OCI-LY1 (cell line): ENCODE results near the gene CHD5.

ENCODE experiments used
- H2AFZ ChIP-seq: fragments of 200-600 bp; sonication (generic), shearing (Covaris generic); 2 replicates; pipeline ENCODE4 v1.6.0; 2014; ENCODE audit warnings: antibody characterized with exemption, mild to moderate bottlenecking, low read length
- H3F3A ChIP-seq: fragments of 200-600 bp; sonication (generic), shearing (Covaris generic); 2 replicates; pipeline ENCODE4 v1.6.0; 2014; ENCODE audit warnings: mild to moderate bottlenecking, antibody characterized with exemption, low read length, moderate library complexity; ENCODE audit not compliant: insufficient read depth
- H3K27ac ChIP-seq: fragments of 200-600 bp; sonication (generic); 2 replicates; pipeline ENCODE4 v1.5.1; 2014; ENCODE audit warnings: low read length, mixed run types, mild to moderate bottlenecking, low read depth; ENCODE audit not compliant: poor library complexity, severe bottlenecking
- H3K27me3 ChIP-seq: fragments of 200-600 bp; sonication (generic); 2 replicates; pipeline ENCODE4 v1.6.0; 2014; ENCODE audit warnings: antibody characterized with exemption, mild to moderate bottlenecking, low read length, moderate library complexity; ENCODE audit not compliant: insufficient read depth
- H3K36me3 ChIP-seq: fragments of 200-600 bp; sonication (generic); 2 replicates; pipeline ENCODE4 v1.6.1; 2014; ENCODE audit warnings: mild to moderate bottlenecking, antibody characterized with exemption, low read length, moderate library complexity, mixed read lengths; ENCODE audit not compliant: insufficient read depth
- H3K4me1 ChIP-seq: fragments of 200-600 bp; sonication (generic); 2 replicates; pipeline ENCODE4 v1.5.1; 2014; ENCODE audit warnings: mild to moderate bottlenecking, low read length, moderate library complexity; ENCODE audit not compliant: insufficient read depth, severe bottlenecking
- H3K4me2 ChIP-seq: fragments of 200-600 bp; sonication (generic), shearing (Covaris generic); 2 replicates; pipeline ENCODE4 v1.6.1; 2014; ENCODE audit warnings: low read length
- H3K4me3 ChIP-seq: fragments of 200-600 bp; sonication (generic); 2 replicates; pipeline ENCODE4 v1.5.1; 2014; ENCODE audit warnings: low read length, low read depth, mild to moderate bottlenecking, mixed read lengths; ENCODE audit not compliant: poor library complexity, severe bottlenecking
- H3K79me2 ChIP-seq: fragments of 200-600 bp; shearing (Covaris generic); 2 replicates; pipeline ENCODE4 v1.6.1; 2016; ENCODE audit warnings: mixed run types, low read length, mixed read lengths; ENCODE audit not compliant: insufficient read depth
- H3K9ac ChIP-seq: fragments of 200-600 bp; sonication (generic), shearing (Covaris generic); 2 replicates; pipeline ENCODE4 v1.6.1; 2014; ENCODE audit warnings: mild to moderate bottlenecking, low read length, mixed read lengths
- H3K9me2 ChIP-seq: fragments of 200-600 bp; sonication (generic), shearing (Covaris generic); 2 replicates; pipeline ENCODE4 v1.6.1; 2014; ENCODE audit warnings: low read depth, mild to moderate bottlenecking, low read length, mixed read lengths
- H3K9me3 ChIP-seq: fragments of 200-600 bp; shearing (Covaris generic); 2 replicates; pipeline ENCODE4 v1.6.1; 2014; ENCODE audit warnings: low read length, mixed read lengths
- H4K20me1 ChIP-seq: fragments of 200-600 bp; sonication (generic), shearing (Covaris generic); 2 replicates; pipeline ENCODE4 v1.6.0; 2016; ENCODE audit warnings: mild to moderate bottlenecking, low read length; ENCODE audit not compliant: insufficient read depth
- CTCF ChIP-seq: fragments of 200-600 bp; sonication (generic), shearing (Covaris generic); IDR thresholded peaks from 2 replicates; pipeline ENCODE4 v1.5.1; 2017; ENCODE audit warnings: mild to moderate bottlenecking, antibody characterized with exemption, low read length, moderate library complexity, mixed read lengths
- EZH2 ChIP-seq: fragments of 200-600 bp; sonication (generic), shearing (Covaris generic); IDR thresholded peaks from 2 replicates; pipeline ENCODE4 v1.8.0; 2017; ENCODE audit warnings: borderline replicate concordance, mixed run types, mild to moderate bottlenecking, antibody characterized with exemption, low read length, moderate library complexity, mixed read lengths

Gene CHD5

GRCh38 chr1:6088956-6089355 lies 91.2 kb downstream of the CHD5 start:
- no peaks in the 10 kb centered on the region for H3K79me2 ChIP-seq
- H3K27me3 ChIP-seq: no peaks in the 10 kb centered on the region
- TF ChIP-seq CTCF: no peak
- TF ChIP-seq EZH2: no peak
- H3F3A ChIP-seq: no peaks in the 10 kb centered on the region
- no peaks in the 10 kb centered on the region for H4K20me1 ChIP-seq
- H3K4me3 ChIP-seq: no peak overlapping the region
- H3K9me2 ChIP-seq: no peaks in the 10 kb centered on the region
- H3K36me3 ChIP-seq: peaks cover 15% of the 10 kb centered on the region; the same call in 1 of the 2 replicates
- H3K4me1 ChIP-seq: no peaks in the 10 kb centered on the region
- H3K9me3 ChIP-seq: no peaks in the 10 kb centered on the region
- H3K4me2 ChIP-seq: no peak overlapping the region
- no peak overlapping the region for H2AFZ ChIP-seq
- H3K9ac ChIP-seq: no peak overlapping the region
- no peak overlapping the region for H3K27ac ChIP-seq

- no peaks in the 10 kb centered on the region for H4K20me1 ChIP-seq
- TF ChIP-seq EZH2: no peak
- TF ChIP-seq CTCF: no peak
Measured at GRCh38 chr1:6087958-6088357, 92.2 kb downstream of the CHD5 start.

GRCh38 chr1:6087377-6087772 lies 92.7 kb downstream of the CHD5 start:
- Histone ChIP-seq H3K4me1 (no peaks in the 10 kb centered on the region), H3K4me2 (no peak overlapping the region), H3K9ac (no peak overlapping the region), H3K4me3 (no peak overlapping the region), H3K9me3 (no peaks in the 10 kb centered on the region), H3K79me2 (no peaks in the 10 kb centered on the region), H4K20me1 (no peaks in the 10 kb centered on the region), H3K27ac (no peak overlapping the region), H3K9me2 (no peaks in the 10 kb centered on the region), H3F3A (no peaks in the 10 kb centered on the region), H2AFZ (no peak overlapping the region), H3K27me3 (no peaks in the 10 kb centered on the region), H3K36me3 (peaks cover 9% of the 10 kb centered on the region; the same call in 1 of the 2 replicates)
- no peak for TF ChIP-seq CTCF
- no peak for TF ChIP-seq EZH2

More at GRCh38 chr1:6087958-6088357, 92.2 kb downstream of the CHD5 start:
- Histone ChIP-seq H3K4me3 (no peak overlapping the region), H3K27me3 (no peaks in the 10 kb centered on the region), H3K4me2 (no peak overlapping the region), H3K27ac (no peak overlapping the region), H3K9ac (no peak overlapping the region), H2AFZ (no peak overlapping the region), H3F3A (no peaks in the 10 kb centered on the region), H3K9me2 (no peaks in the 10 kb centered on the region), H3K4me1 (no peaks in the 10 kb centered on the region), H3K36me3 (peaks cover 6% of the 10 kb centered on the region; the same call in 1 of the 2 replicates), H3K9me3 (no peaks in the 10 kb centered on the region), H3K79me2 (no peaks in the 10 kb centered on the region)
